Osteoblast (primary cell): ENCODE results near the gene SESN1. TPM values are rescaled to one million over a fixed set of nuclear protein-coding genes. Genes with fewer than 3 reads are reported as not detected.

ENCODE experiments used
- DNase-seq: peaks from one replicate; pipeline ENCODE4 v3.0.0; 2011; ENCODE audit warnings: low spot score, mixed read lengths; ENCODE audit not compliant: insufficient read length; ENCODE audit errors: missing footprints
- H2AFZ ChIP-seq: 2 replicates; pipeline ENCODE4 v1.6.0; 2011; ENCODE audit warnings: mild to moderate bottlenecking, low read length
- H3K27ac ChIP-seq: 2 replicates; pipeline ENCODE4 v1.5.1; 2011; ENCODE audit warnings: mild to moderate bottlenecking, low read depth, low read length, moderate library complexity
- H3K27me3 ChIP-seq: 2 replicates; pipeline ENCODE4 v1.6.0; 2012; ENCODE audit warnings: mild to moderate bottlenecking, control low read depth, inconsistent platforms, low read length, moderate library complexity; ENCODE audit not compliant: insufficient read depth
- H3K36me3 ChIP-seq: 2 replicates; pipeline ENCODE4 v1.5.1; 2011; ENCODE audit warnings: mild to moderate bottlenecking, low read length, control low read depth, moderate library complexity; ENCODE audit not compliant: insufficient read depth
- H3K4me1 ChIP-seq: 2 replicates; pipeline ENCODE4 v1.5.1; 2011; ENCODE audit warnings: mild to moderate bottlenecking, low read length, control low read depth, moderate library complexity; ENCODE audit not compliant: insufficient read depth
- H3K4me2 ChIP-seq: 2 replicates; pipeline ENCODE4 v1.6.0; 2011; ENCODE audit warnings: mild to moderate bottlenecking, low read length; ENCODE audit not compliant: insufficient read depth
- H3K4me3 ChIP-seq: fragments of 200-600 bp; sonication (generic); 3 replicates; pipeline ENCODE4 v1.5.1; 2012; ENCODE audit warnings: mild to moderate bottlenecking, low read length, inconsistent platforms; ENCODE audit not compliant: insufficient read depth
- H3K79me2 ChIP-seq: 2 replicates; pipeline ENCODE4 v1.6.0; 2012; ENCODE audit warnings: mild to moderate bottlenecking, low read length, control low read depth, inconsistent platforms; ENCODE audit not compliant: insufficient read depth
- H3K9me3 ChIP-seq: 2 replicates; pipeline ENCODE4 v1.5.1; 2011; ENCODE audit warnings: low read depth, low read length, control low read depth
- H4K20me1 ChIP-seq: 2 replicates; pipeline ENCODE4 v1.6.0; 2012; ENCODE audit warnings: mild to moderate bottlenecking, low read length, control low read depth; ENCODE audit not compliant: insufficient read depth
- total RNA-seq: library from RNA; depleted of rRNA; stranded (reverse); fragments of >200 nt; gene quantifications from 2 replicates; pipeline ENCODE4 v1.2.3, GENCODE V29; 2012
- TF ChIP-seq, protein P1 (sequence below): IDR thresholded peaks from 2 replicates; pipeline ENCODE4 v1.5.1; 2011; ENCODE audit warnings: mild to moderate bottlenecking, low read depth, low read length, moderate library complexity; ENCODE audit errors: extremely low read depth

SESN1 gene
- total RNA-seq, 1 donor: 26.1 TPM

DNA sequence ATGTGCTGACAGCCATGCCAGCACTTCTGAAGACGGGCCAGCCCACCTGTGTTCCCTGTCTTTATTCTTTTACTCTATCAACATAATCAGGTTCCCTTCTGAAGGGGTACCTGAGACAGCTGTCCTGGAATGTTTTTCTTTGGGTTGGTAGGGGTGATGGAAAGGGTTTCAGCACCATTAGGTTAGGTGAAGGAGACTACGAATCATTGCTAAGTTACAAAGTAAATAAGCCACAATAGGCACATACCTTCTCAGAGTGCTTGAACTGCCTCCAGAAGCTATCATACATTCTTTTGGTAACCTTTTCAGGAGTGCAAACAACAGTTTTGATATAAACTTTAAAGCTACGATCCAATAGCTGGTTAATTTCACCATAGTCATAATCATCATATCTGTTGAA lies 106.3 kb downstream of the SESN1 start:
- Histone ChIP-seq H3K27ac (no peak overlapping the region), H3K79me2 (no peaks in the 10 kb centered on the region)
- no peak for DNase-seq

DNA sequence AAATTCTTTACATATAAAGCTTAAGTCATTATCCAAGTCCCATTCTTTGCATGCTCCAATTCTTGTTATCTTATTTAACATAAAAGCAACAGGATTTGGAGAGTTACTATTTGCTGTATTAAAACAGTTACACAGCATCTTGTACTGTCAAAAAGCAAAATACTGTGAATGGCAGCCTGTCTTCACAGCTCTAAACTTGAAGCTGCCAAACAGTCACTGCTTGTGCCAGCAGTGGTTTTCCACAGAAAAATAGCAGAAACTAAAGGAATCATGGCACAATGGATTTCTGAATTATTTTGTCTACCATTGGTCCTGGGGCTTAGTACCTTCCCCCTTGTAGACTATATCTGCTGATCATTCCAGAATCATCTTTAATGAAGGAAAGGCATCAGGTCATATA lies 107.5 kb downstream of the SESN1 start:
- Histone ChIP-seq H3K4me2 (no peak overlapping the region), H3K4me3 (no peak overlapping the region), H3K4me1 (no peaks in the 10 kb centered on the region), H3K79me2 (no peaks in the 10 kb centered on the region), H3K27me3 (no peaks in the 10 kb centered on the region), H3K36me3 (peaks cover 17% of the 10 kb centered on the region), H4K20me1 (no peaks in the 10 kb centered on the region), H3K27ac (no peak overlapping the region), H2AFZ (no peak overlapping the region), H3K9me3 (no peaks in the 10 kb centered on the region)
- no peak for DNase-seq
- TF ChIP-seq, protein P1, sequence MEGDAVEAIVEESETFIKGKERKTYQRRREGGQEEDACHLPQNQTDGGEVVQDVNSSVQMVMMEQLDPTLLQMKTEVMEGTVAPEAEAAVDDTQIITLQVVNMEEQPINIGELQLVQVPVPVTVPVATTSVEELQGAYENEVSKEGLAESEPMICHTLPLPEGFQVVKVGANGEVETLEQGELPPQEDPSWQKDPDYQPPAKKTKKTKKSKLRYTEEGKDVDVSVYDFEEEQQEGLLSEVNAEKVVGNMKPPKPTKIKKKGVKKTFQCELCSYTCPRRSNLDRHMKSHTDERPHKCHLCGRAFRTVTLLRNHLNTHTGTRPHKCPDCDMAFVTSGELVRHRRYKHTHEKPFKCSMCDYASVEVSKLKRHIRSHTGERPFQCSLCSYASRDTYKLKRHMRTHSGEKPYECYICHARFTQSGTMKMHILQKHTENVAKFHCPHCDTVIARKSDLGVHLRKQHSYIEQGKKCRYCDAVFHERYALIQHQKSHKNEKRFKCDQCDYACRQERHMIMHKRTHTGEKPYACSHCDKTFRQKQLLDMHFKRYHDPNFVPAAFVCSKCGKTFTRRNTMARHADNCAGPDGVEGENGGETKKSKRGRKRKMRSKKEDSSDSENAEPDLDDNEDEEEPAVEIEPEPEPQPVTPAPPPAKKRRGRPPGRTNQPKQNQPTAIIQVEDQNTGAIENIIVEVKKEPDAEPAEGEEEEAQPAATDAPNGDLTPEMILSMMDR: no peak

More for the DNA sequence above, 106.3 kb downstream of the SESN1 start:
- Histone ChIP-seq H2AFZ (no peak overlapping the region), H3K4me2 (no peak overlapping the region), H3K36me3 (peaks cover 25% of the 10 kb centered on the region), H4K20me1 (no peaks in the 10 kb centered on the region), H3K4me3 (no peak overlapping the region), H3K9me3 (no peaks in the 10 kb centered on the region), H3K4me1 (no peaks in the 10 kb centered on the region), H3K27me3 (no peaks in the 10 kb centered on the region)
- TF ChIP-seq, protein P1: no peak

DNA sequence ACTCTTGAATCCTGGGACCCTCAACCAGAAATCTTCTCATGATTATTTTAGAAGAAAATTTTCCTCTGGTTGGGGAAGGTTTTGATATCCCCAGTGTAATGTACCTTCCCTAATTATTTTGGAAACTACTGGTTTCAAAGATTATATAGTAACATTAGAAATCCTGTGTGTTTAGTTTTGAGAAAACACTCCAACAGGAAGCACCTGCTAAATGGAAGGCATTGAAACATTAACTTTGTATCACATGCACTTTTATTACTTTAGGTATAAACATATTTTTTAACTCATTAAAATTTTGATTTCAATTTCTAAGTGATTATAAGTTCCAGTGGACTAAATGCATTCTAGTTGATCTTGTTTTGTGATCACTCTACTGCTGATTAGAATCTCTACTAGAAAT lies 109.3 kb downstream of the SESN1 start:
- Histone ChIP-seq H3K27ac (no peak overlapping the region), H3K36me3 (peaks cover 14% of the 10 kb centered on the region), H3K4me3 (no peak overlapping the region), H3K79me2 (no peaks in the 10 kb centered on the region), H3K4me2 (no peak overlapping the region), H2AFZ (no peak overlapping the region), H3K9me3 (no peaks in the 10 kb centered on the region), H3K4me1 (no peaks in the 10 kb centered on the region), H4K20me1 (no peaks in the 10 kb centered on the region), H3K27me3 (no peaks in the 10 kb centered on the region)
- TF ChIP-seq, protein P1: no peak
- no peak for DNase-seq

DNA sequence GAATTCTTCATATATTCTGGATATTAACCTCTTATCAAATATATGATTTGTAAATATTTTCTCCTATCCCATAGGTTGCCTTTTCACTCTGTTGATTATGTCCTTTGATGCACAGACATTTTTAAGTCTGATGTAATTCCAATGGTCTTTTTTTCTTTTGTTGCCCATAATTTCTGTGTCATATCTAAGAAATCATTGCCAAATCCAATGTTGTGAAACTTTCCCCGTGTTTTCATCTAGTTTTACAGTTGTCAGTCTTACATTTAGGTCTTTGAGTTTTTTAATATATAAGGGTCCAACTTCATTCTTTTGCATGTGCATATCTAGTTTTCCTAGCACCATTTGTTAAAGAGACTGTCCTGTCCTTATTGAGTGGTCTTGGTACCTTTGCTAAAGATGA lies 111.5 kb downstream of the SESN1 start:
- Histone ChIP-seq H3K27me3 (no peaks in the 10 kb centered on the region), H3K79me2 (no peaks in the 10 kb centered on the region), H3K36me3 (peaks cover 7% of the 10 kb centered on the region), H3K4me1 (no peaks in the 10 kb centered on the region), H3K4me2 (no peak overlapping the region), H3K9me3 (no peaks in the 10 kb centered on the region), H4K20me1 (no peaks in the 10 kb centered on the region), H2AFZ (no peak overlapping the region), H3K4me3 (no peak overlapping the region), H3K27ac (no peak overlapping the region)
- TF ChIP-seq, protein P1: no peak
- no peak for DNase-seq
